GM12878 (cell line): ENCODE data around the gene MS4A6E. TPM values are rescaled to one million over a fixed set of nuclear protein-coding genes. Genes with fewer than 3 reads are reported as not detected.

Experiments
- BCL11A ChIP-seq: IDR thresholded peaks from 2 replicates; pipeline ENCODE4 v1.6.1; 2011; ENCODE audit warnings: low read depth, low read length
- CHD1 ChIP-seq: IDR thresholded peaks from 2 replicates; pipeline ENCODE4 v1.6.1; 2012; ENCODE audit warnings: low read depth, low read length, improper control_type of control experiment
- CHD2 ChIP-seq: IDR thresholded peaks from 2 replicates; pipeline ENCODE4 v1.6.1; 2011; ENCODE audit warnings: low read depth, low read length, improper control_type of control experiment, borderline replicate concordance
- CUX1 ChIP-seq: IDR thresholded peaks from 2 replicates; pipeline ENCODE4 v1.6.1; 2012; ENCODE audit warnings: improper control_type of control experiment, low read depth, low read length; ENCODE audit not compliant: insufficient replicate concordance
- DPF2 ChIP-seq: fragments of 450-650 bp; IDR thresholded peaks from 2 replicates; pipeline ENCODE4 v1.6.1; 2017; ENCODE audit warnings: mild to moderate bottlenecking
- EP300 ChIP-seq, 2 experiments: fragments of 150-350 bp in 1 of 2; IDR thresholded peaks; 2 replicates each; pipeline ENCODE4 v1.6.1; 2011 to 2012; ENCODE audit warnings: low read depth in 2 of 2, low read length in 2 of 2, borderline replicate concordance in 1 of 2, improper control_type of control experiment in 1 of 2, inconsistent platforms in 1 of 2; ENCODE audit not compliant: control insufficient read depth in 1 of 2
- FOXM1 ChIP-seq: IDR thresholded peaks from 2 replicates; pipeline ENCODE4 v1.6.1; 2012; ENCODE audit warnings: low read depth, mild to moderate bottlenecking, inconsistent platforms, low read length, moderate library complexity
- GATAD2B ChIP-seq: fragments of 450-650 bp; conservative IDR thresholded peaks from 2 replicates; pipeline ENCODE4 v1.6.1; 2017; ENCODE audit warnings: low read depth, mild to moderate bottlenecking, moderate library complexity
- IKZF1 ChIP-seq: fragments of 450-650 bp; conservative IDR thresholded peaks from 2 replicates; pipeline ENCODE4 v1.6.1; 2017; ENCODE audit warnings: antibody characterized with exemption, mild to moderate bottlenecking
- IKZF2 ChIP-seq, 2 experiments: fragments of 450-650 bp; IDR thresholded peaks; 2 replicates each; pipeline ENCODE4 v1.6.1; 2017; ENCODE audit warnings: mild to moderate bottlenecking in 2 of 2, moderate library complexity in 2 of 2
- MEF2A ChIP-seq: IDR thresholded peaks from 2 replicates; pipeline ENCODE4 v1.6.1; 2011; ENCODE audit warnings: low read depth, mild to moderate bottlenecking, low read length, moderate library complexity; ENCODE audit not compliant: insufficient read depth
- MYB ChIP-seq: fragments of 150-350 bp; IDR thresholded peaks from 2 replicates; pipeline ENCODE4 v1.6.1; 2014; ENCODE audit warnings: mild to moderate bottlenecking, low read depth, low read length, borderline replicate concordance
- NBN ChIP-seq: fragments of 450-650 bp; IDR thresholded peaks from 2 replicates; pipeline ENCODE4 v1.6.1; 2016
- NFIC ChIP-seq: IDR thresholded peaks from 2 replicates; pipeline ENCODE4 v1.6.1; 2012; ENCODE audit warnings: low read depth, mild to moderate bottlenecking, inconsistent platforms, low read length, moderate library complexity
- NFYA ChIP-seq: IDR thresholded peaks from 2 replicates; pipeline ENCODE4 v1.6.1; 2011; ENCODE audit warnings: low read depth, mild to moderate bottlenecking, low read length, improper control_type of control experiment, borderline replicate concordance
- NR2F1 ChIP-seq: fragments of 450-650 bp; conservative IDR thresholded peaks from 2 replicates; pipeline ENCODE4 v1.6.1; 2017; ENCODE audit warnings: mild to moderate bottlenecking
- PML ChIP-seq: IDR thresholded peaks from 2 replicates; pipeline ENCODE4 v1.6.1; 2012; ENCODE audit warnings: low read length, inconsistent platforms
- POLR2A ChIP-seq: IDR thresholded peaks from 2 replicates; pipeline ENCODE4 v1.6.1; 2011; ENCODE audit warnings: low read depth, mild to moderate bottlenecking, low read length
- RAD51 ChIP-seq: fragments of 450-650 bp; IDR thresholded peaks from 2 replicates; pipeline ENCODE4 v1.6.1; 2016; ENCODE audit warnings: moderate library complexity, mild to moderate bottlenecking, inconsistent platforms
- RCOR1 ChIP-seq: conservative IDR thresholded peaks from 2 replicates; pipeline ENCODE4 v1.6.1; 2012; ENCODE audit warnings: low read depth, low read length, improper control_type of control experiment
- SREBF1 ChIP-seq: IDR thresholded peaks from 2 replicates; pipeline ENCODE4 v1.6.1; 2012; ENCODE audit warnings: mild to moderate bottlenecking, low read length
- TARDBP ChIP-seq: IDR thresholded peaks from 2 replicates; pipeline ENCODE4 v1.6.1; 2016; ENCODE audit warnings: borderline replicate concordance
- ZNF217 ChIP-seq: fragments of 450-650 bp; IDR thresholded peaks from 2 replicates; pipeline ENCODE4 v1.6.1; 2017; ENCODE audit warnings: antibody characterized with exemption, mild to moderate bottlenecking
- ZNF24 ChIP-seq: fragments of 450-650 bp; IDR thresholded peaks from 2 replicates; pipeline ENCODE4 v1.6.1; 2017; ENCODE audit warnings: antibody characterized with exemption, mild to moderate bottlenecking
- ZNF592 ChIP-seq: fragments of 450-650 bp; IDR thresholded peaks from 2 replicates; pipeline ENCODE4 v1.6.1; 2017; ENCODE audit warnings: mild to moderate bottlenecking, moderate library complexity
- ZNF622 ChIP-seq: fragments of 450-650 bp; IDR thresholded peaks from 2 replicates; pipeline ENCODE4 v1.6.1; 2017; ENCODE audit warnings: mild to moderate bottlenecking, inconsistent platforms
- polyA plus RNA-seq, 11 experiments: library from polyadenylated mRNA; depleted of rRNA in 4 of 11; unstranded in 6 of 11; stranded (reverse) in 5 of 11; fragments of >200 nt; fragmentation: Nextera tagmentation in 4 of 11; fragmentation: Illumina TruSeq in 1 of 11; extraction: Ambion mirVana in 4 of 11; extraction: Trizol in 1 of 11; gene quantifications; 1 replicate in 1 of 11; 2 replicates in 10 of 11; pipeline versions ENCODE4 v1.2.1 to v1.2.3, GENCODE V29; 2011 to 2016; ENCODE audit warnings: inconsistent platforms in 2 of 11, missing spikeins in 2 of 11, low read depth in 1 of 11
- total RNA-seq, 4 experiments: library from RNA; depleted of rRNA in 3 of 4; stranded (reverse); fragments of >200 nt in 3 of 4; fragmentation: Illumina TruSeq in 1 of 4; extraction: Trizol in 1 of 4; gene quantifications; 2 replicates each; pipeline versions ENCODE4 v1.2.1 to v1.2.3, GENCODE V29; 2013 to 2021

The MS4A6E gene
- total and polyA plus RNA-seq, 10 of the 15 experiments (the other 5 are each of a cell fraction or from before 2014, with no cell fraction given): 0.14 to 0.86 (median 0.47) TPM; not detected in 5

GRCh38 chr11:60367009-60367408 is 40.0 kb downstream of the MS4A6E start (continued):
- TF ChIP-seq CUX1 (peak; percentile 92), RAD51 (peak; percentile 25; the same call in 1 of the 2 replicates), GATAD2B (no peak), ZNF24 (peak; percentile 67; the same call in 1 of the 2 replicates), NR2F1 (no peak), NFIC (peak; percentile 85), MYB (peak; percentile 92), NBN (no peak), IKZF1 (peak; percentile 67), EP300 (IDR thresholded peaks at IDR 0.05; ENCODE audit: borderline replicate concordance in 1 of 2, control insufficient read depth in 1 of 2, low read depth in 2 of 2, low read length in 2 of 2) (peak; percentile 82 to 97; a peak in 3 of 4 replicates), CHD1 (no peak), PML (0 out of 2 replicates have a peak, but pooled peaks have one; percentile 46), SREBF1 (no peak), RCOR1 (0 out of 2 replicates have a peak, but pooled peaks have one; percentile 47), IKZF2 (IDR thresholded peaks at IDR 0.05) (peak; percentile 75 to 81), POLR2A (no peak), TARDBP (no peak), DPF2 (0 out of 2 replicates have a peak, but pooled peaks have one; percentile 24), BCL11A (0 out of 2 replicates have a peak, but pooled peaks have one; percentile 64), ZNF217 (peak; percentile 96), ZNF592 (no peak), NFYA (no peak), FOXM1 (peak; percentile 87), CHD2 (0 out of 2 replicates have a peak, but pooled peaks have one; percentile 26), ZNF622 (no peak), MEF2A (peak; percentile 91)
